Pulmonary artery endothelial cell (primary cell): ENCODE measurements around the gene UNC93A. TPM values are rescaled to one million over a fixed set of nuclear protein-coding genes. Genes with fewer than 3 reads are reported as not detected.
"Not testable (repeated sequence)": the region's sequence is repeated elsewhere in the genome, so short reads cannot be mapped to it uniquely, and the experiment has no call there.

Experiments
- DNase-seq: peaks from one replicate; pipeline ENCODE4 v3.0.0-alpha.2; 2011; ENCODE audit warnings: low read depth, low spot score
- total RNA-seq: library from RNA; depleted of rRNA; stranded (reverse); fragments of >200 nt; gene quantifications from 2 replicates; pipeline ENCODE4 v1.2.3, GENCODE V29; 2014

Gene UNC93A
- not detected in 2 replicates for total RNA-seq

DNA sequence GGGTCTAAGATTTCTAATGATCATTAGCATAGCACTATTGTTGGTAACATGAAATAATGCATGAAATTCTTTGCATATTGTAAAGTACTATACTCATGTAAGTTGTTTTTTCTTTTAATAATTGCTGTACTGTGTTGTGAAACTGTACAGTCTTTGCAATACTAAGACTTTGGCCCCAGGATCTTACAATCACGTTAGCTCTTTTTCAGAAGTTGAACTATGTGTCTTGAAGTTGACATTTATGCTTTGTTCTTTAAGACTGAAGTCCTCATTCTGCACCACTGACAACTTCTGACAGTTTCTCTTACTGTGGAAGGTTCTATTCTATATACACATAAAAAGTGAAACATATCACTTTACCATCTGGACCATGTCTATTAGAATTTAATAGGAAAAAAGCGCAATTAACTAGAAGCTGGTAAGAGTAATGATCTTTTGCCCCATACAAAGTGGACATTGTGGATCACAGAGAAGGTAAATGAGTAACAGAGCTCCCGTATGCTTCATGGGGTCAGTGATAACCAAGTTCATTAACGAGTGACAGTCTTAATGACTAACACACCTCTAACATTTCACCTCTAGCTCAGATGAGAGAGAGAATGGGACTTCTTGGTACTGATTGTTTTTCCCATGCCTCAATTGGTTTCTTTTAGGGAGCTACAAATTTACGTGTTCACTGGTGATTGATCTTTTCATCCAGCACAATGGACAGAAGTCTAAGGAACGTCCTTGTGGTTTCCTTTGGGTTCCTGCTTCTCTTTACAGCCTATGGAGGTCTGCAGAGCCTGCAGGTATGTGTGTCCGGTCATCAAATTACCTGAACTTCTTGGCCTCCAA, at the start of gene UNC93A:
UNC93A (plus strand) TSS at position 530 of the 837 bp plus-strand sequence; CDS start at position 705, 175 bp downstream.
- no peak for DNase-seq

DNA sequence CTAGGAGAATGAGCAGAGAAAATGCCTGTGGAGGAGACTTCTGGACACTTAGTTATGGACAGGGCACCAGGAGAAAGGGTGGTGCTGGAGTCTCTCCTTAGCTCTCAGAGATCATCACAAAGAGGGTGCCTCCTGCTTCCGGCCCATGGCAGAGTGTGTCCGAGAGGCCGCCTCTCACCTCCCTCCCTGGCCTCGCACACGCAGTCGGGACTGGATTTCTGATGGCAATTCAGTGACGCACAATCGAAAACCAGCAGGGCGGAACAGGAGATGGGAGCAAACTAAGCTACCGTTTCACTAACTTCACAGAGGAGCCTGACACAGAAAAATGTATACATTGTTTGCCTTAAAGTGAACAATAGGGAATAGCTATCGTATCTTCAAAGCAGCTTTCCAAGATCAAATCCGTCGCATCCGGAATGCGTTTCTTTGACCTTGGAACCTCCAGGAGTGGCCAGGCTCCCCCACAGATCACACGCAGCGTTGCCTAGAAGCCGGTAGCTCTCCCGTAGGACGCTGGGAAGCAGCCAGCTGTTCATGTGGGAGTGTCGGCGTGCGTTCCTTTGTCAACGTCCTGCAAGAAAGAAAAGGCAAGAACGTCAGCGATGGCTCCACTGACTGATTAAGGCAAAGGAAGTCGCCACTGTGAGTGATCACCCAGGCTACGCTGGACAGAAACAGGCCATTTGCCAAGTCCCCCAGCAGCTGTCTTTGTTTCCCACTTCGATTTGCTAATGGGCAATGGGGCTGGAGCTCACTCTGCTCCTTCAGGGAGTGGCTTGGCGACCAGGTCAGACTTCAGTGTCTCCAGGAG, 49.6 kb upstream of the UNC93A start:
- DNase-seq = not testable (repeated sequence)

DNA sequence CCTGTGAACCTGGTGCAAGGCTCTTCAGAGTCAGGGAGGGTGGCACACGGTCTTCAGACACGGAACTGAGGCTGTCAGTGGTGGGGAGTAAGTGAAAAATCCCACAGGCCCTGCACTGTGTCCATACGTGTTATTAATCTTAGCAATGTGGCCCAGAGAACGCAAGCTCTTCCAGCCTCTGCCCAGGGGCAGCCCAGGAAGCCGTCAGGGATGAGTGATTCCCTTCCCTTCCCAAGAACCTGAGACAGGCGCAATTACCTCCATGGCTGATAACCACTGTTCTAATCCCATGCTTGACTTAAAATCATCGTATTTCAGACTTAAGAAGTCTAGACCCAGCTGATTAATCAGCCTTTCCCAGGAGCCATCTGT, 49.0 kb upstream of the UNC93A start:
- DNase-seq = not testable (repeated sequence)

DNA sequence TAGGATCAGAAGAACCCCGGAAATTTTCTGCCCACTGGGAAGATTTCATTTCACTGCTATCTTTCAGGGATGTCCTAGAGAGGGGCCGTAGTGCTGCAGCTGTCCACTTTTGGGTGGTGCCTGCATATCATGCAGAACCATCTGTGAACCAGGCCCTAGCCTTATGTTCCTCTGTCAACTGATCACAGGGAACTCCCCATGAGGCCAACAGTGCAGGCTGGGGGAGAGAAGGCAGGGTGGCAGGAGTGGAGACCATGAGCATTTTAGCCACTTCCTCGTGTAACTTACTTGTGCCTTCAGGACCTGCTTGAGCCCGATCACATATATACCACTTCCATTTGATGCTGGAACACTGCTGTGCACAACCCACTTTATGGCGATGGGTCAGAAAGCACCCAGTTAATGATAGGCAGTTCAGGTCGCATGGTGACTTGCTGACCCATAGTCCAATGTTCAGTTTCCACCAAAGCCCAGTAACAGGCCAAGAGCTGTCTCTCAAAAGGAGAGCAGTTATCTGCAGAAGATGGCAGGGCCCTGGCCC, 48.5 kb upstream of the UNC93A start:
- not testable (repeated sequence) for DNase-seq

DNA sequence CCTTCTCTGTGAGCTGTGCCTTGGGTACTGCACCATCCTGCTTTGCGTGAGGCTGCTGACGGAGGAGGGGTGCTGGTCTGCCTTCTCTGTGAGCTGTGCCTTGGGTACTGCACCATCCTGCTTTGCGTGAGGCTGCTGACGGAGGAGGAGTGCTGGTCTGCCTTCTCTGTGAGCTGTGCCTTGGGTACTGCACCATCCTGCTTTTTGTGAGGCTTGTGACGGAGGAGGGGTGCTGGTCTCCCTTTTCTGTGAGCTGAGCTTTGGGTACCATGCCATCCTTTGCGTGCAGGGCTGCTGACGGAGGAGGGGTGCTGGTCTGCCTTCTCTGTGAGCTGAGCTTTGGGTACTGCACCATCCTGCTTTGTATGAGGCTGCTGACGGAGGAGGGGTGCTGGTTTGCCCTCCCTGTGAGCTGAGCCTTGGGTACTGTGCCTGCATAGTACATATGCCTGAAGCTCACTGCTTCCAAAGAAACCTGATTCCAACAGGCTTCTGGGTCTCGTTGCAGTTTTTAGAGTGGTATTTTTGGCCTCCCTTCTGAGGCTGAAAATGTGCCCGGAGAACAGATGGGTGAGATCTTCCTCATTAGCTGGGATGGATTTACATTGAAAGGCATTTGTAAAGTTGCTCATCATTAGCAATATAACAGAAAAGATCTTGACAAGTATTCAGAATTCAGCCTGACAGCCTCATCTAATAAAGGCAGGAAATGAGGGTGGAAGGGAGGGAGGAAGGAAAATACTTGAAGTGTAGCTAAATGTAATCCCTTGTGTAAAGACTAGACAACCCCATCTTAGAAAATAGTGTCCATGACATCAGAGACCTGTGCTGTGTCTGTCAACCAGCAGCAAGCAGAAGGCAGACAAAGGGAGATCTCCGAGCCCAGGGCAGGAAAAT, 46.8 kb upstream of the UNC93A start:
- no peak for DNase-seq

DNA sequence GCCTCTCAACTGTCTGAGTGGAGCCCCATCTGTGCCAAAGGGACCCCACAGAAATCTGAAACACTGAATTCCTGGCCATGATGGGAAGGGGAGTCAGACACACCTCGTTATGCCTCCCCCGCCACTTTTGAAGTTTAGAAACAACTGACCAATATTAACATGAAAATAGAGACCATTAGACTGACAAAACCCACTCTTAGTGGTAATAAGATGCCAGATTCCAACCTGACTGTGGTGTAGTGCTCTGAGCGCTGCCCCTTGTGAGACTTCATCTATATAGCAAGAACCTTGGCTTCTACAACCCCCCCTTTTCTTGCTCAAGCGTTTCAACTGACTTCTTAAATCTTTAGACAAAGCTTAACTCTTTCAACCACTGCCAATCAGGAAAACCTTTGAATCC, 46.1 kb upstream of the UNC93A start:
- no peak for DNase-seq

DNA sequence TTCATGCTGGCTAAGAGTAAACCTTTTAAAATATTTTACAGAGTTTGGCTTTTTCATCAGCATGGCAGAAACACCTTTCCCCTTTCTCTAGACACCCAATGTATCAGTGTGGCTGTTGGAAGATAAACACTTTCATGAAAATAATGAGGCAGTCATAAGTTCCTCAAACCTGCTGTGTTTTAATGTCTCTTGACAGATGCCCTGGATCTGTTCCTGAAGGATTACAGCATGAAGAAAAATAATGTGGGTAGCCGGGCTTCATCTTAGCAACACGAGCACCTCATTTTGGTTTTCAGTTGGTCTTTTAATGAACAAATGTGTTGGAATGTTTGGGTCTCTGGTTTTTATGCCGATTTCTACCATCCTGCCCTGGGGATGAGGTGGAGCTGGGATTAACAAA, 45.5 kb upstream of the UNC93A start:
- no peak for DNase-seq

DNA sequence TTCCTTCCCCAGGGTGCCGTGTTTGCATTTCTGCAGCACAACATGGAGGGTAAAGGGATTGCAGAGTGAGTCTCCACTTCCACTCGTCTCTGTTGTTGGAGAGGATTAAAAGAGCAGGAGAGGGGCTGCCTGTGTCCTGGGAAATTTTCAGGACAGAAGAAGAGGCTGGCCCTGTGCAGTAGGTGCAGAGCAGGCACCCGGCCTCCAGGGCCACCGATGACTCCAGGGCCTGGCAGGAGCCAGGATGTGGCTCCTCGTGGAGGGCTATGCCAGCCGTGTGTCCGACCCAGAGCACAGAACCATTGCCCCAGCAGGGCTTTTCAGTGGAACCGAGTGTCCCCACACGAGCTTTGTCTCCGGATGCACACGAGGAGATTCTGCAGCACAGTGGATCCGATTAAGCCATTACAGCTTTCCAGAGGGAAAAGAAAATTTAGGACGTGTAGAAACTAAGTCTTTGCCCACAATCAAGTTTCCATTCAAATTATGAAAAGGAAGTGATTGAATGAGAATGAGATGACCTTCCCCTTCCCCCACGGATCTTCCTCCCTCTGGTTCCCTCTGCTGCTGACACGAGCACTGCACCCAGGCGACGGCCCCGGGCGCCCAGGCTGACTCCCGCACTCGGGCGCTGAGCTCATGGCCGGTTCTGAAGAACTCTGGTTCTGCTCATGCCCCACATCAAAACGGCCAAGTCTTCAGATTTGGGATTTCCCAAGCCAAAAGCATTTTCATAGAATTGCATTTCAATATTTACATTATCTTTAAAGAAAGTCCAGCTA, 43.1 kb upstream of the UNC93A start:
- DNase-seq = no peak

DNA sequence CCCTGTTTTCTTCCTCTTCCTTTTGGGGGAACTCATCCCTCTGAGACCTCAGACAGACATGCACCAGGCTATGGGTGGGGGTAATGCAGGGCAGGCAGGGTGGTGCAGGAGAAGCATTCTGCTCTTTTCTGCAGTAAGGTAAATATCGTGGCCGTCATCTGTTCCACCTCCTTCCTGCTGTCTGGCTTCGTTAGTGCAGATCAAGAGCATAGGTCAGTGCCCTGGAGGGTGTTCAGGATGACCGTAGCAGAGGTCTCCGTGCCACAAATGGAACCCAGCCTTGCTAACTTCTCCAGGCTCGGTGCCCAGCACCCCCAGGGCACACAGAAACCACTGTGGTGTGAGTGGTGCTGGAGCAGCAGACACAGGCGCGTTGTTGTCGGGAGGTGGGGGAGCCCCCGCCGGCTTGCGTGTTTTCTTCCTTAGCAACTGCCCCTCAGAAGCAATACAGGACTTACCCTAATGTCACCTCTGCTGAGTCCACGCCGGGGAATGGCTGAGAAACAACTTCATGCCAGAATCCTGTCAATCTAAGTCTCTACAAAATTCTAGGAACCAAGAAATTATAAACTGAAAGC, 42.1 kb upstream of the UNC93A start:
- DNase-seq = not testable (repeated sequence)

DNA sequence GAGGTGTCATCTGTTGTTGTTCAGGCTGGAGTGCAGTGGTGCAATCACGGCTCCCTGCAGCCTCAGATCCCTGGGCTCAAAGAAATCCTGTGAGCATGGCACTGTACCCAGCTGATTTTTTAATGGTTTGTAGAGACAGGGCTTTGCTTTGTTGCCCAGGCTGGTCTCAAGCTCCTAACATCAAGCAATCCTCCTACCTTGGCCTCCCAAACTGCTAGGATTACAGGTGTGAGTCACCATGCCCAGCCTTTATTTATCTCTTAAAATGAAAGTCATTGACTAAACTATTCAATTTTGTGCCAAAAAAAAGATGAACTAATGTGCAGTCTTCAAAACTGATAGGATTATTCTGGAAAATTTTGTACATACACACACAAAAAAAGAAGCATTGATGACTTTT, 38.8 kb upstream of the UNC93A start:
- no peak for DNase-seq

DNA sequence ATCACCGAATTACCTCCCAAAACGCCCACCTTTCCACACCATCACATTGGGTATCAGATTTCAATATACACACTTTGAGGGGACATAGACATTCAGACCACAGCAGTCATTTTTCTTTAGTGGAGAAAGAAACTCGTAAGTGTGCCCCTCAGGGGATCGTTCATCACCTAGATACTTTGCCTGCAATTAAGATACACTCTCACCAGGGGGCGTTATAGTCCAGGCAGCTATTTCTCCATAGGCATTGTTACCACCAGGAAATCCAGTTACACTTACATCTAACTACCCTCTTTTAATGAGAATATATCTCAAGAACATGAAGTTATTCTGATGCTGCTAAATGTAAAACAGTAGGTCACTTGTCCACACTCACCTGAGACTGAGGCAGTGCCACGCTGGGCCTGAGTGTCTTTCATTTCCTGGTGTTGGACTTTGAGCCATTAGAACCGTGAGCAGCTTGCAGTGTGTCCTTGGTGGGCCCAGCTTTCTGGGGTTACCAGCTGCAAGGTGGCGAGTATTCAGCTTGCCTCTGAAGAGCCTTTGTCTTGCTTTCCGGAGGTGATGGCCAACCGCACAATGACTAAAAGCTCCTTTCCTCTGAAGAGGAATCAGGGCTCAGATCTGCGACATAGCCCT, 35.1 kb upstream of the UNC93A start:
- no peak for DNase-seq

DNA sequence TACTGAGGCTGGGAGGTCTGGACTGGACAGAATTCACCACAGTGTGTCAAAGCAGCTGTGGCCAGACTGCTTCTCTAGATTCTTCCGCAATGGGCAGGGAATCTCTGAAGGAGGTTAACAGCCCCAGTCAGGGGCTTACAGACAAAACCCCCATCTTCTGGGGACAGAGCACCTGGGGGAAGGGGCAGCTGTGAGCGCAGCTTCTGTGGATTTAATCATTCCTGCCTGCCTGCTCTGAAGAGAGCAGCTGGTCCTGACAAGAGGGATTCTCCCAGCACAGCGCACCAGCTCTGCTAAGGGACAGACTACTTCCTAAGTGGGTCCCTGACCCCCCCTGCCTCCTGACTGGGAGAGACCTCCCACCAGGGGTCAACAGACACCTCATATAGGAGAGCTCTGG, 32.5 kb upstream of the UNC93A start:
- no peak for DNase-seq

DNA sequence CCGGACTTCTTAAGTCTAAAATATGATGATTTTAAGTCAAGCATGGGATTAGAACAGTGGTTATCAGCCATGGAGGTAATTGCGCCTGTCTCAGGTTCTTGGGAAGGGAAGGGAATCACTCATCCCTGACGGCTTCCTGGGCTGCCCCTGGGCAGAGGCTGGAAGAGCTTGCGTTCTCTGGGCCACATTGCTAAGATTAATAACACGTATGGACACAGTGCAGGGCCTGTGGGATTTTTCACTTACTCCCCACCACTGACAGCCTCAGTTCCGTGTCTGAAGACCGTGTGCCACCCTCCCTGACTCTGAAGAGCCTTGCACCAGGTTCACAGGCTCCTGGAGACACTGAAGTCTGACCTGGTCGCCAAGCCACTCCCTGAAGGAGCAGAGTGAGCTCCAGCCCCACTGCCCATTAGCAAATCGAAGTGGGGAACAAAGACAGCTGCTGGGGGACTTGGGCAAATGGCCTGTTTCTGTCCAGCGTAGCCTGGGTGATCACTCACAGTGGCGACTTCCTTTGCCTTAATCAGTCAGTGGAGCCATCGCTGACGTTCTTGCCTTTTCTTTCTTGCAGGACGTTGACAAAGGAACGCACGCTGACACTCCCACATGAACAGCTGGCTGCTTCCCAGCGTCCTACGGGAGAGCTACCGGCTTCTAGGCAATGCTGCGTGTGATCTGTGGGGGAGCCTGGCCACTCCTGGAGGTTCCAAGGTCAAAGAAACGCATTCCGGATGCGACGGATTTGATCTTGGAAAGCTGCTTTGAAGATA, 24.9 kb upstream of the UNC93A start:
- not testable (repeated sequence) for DNase-seq

DNA sequence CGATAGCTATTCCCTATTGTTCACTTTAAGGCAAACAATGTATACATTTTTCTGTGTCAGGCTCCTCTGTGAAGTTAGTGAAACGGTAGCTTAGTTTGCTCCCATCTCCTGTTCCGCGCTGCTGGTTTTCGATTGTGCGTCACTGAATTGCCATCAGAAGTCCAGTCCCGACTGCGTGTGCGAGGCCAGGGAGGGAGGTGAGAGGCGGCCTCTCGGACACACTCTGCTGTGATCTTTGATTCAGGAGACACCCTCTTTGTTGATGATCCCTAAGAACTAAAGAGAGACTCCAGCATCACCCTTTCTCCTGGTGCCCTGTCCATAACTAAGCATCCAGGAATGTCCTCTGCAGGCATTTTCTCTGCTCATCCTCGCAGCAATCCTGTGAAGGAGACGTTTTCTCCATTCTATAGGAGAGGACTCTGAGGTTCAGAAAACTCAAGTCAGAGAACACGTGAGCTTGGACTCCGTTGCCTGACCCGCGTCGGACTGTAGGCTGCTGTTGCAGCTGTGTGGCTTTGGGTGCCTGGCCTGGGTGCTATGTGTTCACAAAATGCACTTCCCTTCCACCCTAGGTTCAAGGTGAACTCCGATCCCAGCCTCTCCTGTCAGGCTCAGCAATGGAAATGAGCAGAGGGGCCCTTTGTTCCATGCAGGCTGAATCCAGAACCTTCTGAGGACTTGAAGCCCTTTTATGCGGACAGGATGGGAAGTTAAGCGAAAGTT, 24.1 kb upstream of the UNC93A start:
- no peak for DNase-seq

DNA sequence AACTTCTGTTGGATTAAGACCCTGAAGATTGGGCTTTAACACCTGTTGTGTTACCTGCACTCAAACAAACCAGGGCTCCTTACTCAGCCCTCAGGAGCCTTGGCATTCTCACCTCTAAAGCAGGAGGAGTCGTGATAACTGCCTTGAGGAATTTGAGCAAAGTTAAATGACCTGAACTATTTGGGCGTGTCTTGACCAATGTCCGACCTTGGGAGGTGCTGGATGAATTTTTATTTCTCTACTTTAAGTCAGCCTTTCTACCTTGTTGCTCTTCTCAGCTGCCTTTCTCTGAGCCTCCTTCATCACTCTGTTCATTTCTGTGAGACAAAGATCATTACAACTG, 23.6 kb upstream of the UNC93A start:
- DNase-seq = not testable (repeated sequence)

DNA sequence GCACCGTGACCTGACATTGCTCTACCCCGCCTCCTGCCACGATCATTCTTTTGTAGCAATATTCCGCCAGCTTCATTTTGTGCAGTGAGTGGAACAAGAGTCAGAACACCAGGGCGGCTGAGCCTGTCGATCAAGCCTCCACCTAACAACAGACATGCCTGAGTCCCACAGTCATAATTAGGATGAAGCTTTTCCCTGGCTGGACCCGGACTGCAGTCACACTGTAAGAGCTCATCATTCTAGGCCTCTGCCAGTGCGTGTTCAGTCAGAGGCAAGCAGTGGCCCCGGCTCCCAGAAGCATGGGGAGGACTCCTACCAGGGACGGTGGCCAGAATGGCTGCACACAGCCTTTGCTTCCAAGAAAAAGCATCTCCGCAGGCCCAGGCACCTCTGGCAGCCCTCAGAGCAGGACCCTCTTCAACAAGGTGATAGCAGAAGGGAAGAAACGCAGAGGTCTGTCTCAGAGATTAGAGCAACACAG, 23.2 kb upstream of the UNC93A start:
- no peak for DNase-seq

DNA sequence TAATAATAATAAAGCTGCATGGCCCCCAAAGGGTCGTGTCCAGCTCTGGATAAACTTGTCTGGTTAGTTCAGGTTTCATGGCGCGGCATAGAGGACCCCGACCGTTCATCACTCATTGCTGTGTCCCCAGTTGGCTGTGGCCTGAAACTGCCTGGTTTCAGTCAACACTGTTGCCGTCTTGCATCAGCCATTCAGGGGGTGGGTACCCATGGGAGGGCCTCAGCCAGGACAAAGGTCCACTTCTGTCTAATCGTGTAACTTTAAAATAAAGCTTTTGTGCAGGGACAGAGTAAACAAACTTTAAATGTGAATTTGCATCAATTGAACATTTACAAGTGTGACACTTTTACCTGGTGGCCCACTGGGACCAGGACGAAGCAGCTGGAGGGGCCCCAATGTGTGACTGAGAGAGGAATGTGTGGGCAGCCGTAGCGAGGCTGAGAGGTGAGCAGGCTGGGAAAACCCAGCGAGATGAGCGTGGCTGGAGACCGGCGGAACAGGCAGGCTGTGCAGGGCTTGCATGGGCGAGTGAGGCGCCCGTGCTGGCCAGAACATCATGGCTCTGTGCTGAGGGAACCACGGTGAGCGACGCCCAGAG, 22.3 kb upstream of the UNC93A start:
- no peak for DNase-seq
